Stimulated activated effector memory CD8-positive, alpha-beta T cell treated with anti-CD3 and anti-CD28 coated beads, Interleukin-12 subunit alpha, Interleukin-12 subunit beta, amount 100 ng/mL, for 72 hours (primary cell): ENCODE data around the gene CYBA.
A peak's percentile ranks its signal among the peaks of the same experiment; 100 is the strongest.

Experiments
- ATAC-seq: fragments of 150-1000 bp; cut with Tn5 transposase; 2 replicates; pipeline ENCODE4 v1.10.0; 2021
- DNase-seq, 2 donors: peaks; one replicate each; pipeline ENCODE4 v3.0.0; 2021 to 2022; ENCODE audit warnings: low spot score in 2 of 2
- H3K27ac Mint-ChIP-seq: one replicate; pipeline ENCODE4 v1.8.0; 2022; ENCODE audit warnings: mild to moderate bottlenecking, mixed read lengths
- H3K36me3 Mint-ChIP-seq: one replicate; pipeline ENCODE4 v1.8.0; 2022; ENCODE audit warnings: mild to moderate bottlenecking, mixed read lengths
- H3K4me1 Mint-ChIP-seq: one replicate; pipeline ENCODE4 v1.8.0; 2022; ENCODE audit warnings: mixed read lengths
- H3K4me3 Mint-ChIP-seq: one replicate; pipeline ENCODE4 v1.8.0; 2022; ENCODE audit warnings: mild to moderate bottlenecking, mixed read lengths
- H3K9me3 Mint-ChIP-seq: one replicate; pipeline ENCODE4 v1.8.0; 2022; ENCODE audit warnings: mixed read lengths

CYBA gene

DNA sequence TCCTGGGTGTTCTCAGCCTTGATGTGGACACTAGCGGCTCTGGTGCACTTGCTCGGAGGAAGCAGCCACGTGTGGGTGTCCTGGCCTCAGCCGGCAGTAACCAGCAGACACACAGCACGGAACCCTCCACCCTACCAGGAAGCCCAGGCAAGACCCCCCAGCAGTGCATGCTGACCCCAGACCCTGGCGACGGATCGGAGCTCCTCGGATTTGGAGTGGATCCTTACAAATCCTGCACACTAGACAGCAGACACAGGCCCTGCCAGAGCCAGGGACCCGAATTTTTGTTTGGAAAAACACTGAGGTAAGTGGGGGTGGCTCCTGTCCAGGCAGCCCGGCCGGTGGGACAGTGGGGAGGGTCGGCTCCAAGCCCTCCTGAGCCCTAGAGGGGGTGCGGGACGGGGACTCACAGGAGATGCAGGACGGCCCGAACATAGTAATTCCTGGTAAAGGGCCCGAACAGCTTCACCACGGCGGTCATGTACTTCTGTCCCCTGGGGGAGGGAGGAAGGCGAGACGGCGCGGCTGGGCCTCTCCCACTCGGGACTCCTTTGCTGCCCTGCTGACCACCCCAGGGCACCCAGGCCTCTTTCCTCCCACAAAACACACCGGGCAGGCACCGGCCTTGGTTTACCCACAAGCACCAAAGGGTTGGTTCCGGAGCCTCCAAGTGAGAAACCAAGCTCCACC, 4.4 kb downstream of the CYBA start:
- DNase-seq (no peak), ATAC-seq (no peak)
- Mint-ChIP-seq H3K36me3 (peaks cover 87% of the 10 kb centered on the region), H3K27ac (no peak overlapping the region), H3K4me3 (no peak overlapping the region), H3K9me3 (no peaks in the 10 kb centered on the region), H3K4me1 (peaks cover 39% of the 10 kb centered on the region)

DNA sequence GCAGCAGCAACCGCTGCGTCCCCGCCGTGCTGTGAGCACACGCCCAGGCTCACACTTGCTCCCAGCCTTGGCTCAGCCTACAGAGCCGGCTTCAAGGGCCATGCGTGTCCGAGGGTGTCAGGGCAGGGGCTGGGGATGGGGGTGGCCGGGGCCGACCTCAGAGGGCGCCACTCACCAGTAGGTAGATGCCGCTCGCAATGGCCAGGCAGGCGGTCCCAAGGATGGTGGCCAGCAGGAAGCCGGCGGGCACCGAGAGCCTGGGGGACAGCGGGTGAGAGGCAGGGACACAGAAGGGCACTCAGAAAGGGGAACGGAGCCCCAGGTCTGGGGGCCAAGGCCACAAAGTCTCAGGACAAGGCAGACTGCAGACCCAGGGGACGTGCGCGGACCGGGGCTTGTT, 4.9 kb downstream of the CYBA start:
- no peak overlapping the region for H3K4me3 Mint-ChIP-seq

DNA sequence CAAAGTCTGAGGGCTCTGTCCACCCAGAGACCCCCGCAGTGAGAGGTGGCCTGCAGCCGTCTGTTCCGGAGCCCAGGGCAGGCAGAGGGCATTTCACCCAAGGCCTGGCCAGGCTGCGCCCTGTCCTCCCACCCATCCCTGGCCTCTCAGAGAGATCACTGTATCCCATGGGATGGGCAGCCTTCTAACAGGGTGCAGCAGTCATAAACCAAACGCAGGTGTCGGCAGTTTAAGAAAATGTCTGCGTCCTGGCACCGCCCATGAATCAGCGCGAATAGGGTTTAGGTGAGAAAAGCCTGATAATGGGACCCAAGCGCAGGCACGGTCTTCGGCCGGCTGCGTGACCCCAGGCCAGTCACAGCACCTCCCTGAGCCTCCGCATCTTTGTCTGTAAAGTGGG, 5.4 kb downstream of the CYBA start:
- Mint-ChIP-seq H3K4me1 (peaks cover 37% of the 10 kb centered on the region), H3K9me3 (no peaks in the 10 kb centered on the region), H3K27ac (peak overlapping the region; percentile 45), H3K36me3 (peaks cover 84% of the 10 kb centered on the region), H3K4me3 (no peak overlapping the region)
- no peak for DNase-seq
- ATAC-seq: no peak

More for the DNA sequence above, 4.9 kb downstream of the CYBA start:
- Mint-ChIP-seq H3K9me3 (no peaks in the 10 kb centered on the region), H3K27ac (no peak overlapping the region), H3K36me3 (peaks cover 86% of the 10 kb centered on the region), H3K4me1 (peaks cover 35% of the 10 kb centered on the region)
- no peak for ATAC-seq
- DNase-seq: no peak

DNA sequence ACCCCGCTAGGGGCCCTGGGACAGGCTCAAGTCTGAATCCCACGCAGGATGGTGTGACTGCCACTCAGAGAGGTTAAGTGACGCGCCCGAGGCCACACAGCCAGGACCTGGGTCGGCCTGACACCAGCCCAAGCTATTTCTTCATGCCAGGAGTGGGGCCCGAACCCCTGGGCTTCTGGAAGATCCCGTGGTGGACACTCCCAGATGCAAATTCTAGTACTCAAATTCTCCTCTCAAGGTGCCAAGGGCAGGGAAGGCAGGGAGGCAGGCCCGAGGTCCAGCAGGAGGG, 7.3 kb downstream of the CYBA start:
- Mint-ChIP-seq H3K9me3 (no peaks in the 10 kb centered on the region), H3K36me3 (peaks cover 77% of the 10 kb centered on the region), H3K4me1 (peaks cover 32% of the 10 kb centered on the region), H3K4me3 (no peak overlapping the region), H3K27ac (no peak overlapping the region)
- DNase-seq (no peak), ATAC-seq (no peak)

DNA sequence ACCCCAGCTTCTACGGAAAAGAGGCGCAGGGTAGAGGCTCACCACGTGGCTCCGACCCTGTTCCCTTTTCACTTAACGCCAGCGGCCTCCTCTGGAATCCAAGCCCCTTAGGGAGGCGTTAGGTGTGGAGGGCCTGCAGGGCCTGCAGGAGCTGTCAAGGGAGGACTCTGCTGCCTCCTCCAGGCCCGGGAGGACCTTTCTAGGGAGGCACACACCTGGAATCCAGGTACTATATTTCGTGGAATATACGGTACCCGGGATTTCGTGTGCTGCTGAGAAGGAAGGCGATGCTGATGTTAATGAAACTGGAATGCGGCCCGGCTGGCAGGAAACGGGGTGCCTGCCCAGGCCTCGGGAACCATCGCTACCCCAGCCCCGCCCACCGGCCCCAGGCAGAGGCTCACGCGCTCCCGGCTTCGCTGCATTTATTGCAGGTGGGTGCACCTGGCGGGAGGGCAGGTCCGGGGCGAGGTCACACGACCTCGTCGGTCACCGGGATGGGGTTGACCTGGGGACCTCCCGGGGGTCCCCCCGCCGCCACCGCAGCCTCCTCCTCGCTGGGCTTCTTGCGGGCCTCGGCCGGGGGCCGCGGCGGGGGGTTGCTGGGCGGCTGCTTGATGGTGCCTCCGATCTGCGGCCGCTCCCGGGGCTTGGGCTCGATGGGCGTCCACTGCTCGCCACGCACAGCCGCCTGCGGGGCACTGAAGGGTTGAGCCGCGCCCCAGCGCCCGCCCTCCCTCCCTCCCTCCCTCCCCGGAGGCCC, 7.8 kb downstream of the CYBA start:
- Mint-ChIP-seq H3K4me3 (no peak overlapping the region), H3K4me1 (peaks cover 37% of the 10 kb centered on the region), H3K9me3 (no peaks in the 10 kb centered on the region), H3K36me3 (peaks cover 73% of the 10 kb centered on the region), H3K27ac (peak overlapping the region; percentile 85)
- DNase-seq (no peak), ATAC-seq (no peak)

DNA sequence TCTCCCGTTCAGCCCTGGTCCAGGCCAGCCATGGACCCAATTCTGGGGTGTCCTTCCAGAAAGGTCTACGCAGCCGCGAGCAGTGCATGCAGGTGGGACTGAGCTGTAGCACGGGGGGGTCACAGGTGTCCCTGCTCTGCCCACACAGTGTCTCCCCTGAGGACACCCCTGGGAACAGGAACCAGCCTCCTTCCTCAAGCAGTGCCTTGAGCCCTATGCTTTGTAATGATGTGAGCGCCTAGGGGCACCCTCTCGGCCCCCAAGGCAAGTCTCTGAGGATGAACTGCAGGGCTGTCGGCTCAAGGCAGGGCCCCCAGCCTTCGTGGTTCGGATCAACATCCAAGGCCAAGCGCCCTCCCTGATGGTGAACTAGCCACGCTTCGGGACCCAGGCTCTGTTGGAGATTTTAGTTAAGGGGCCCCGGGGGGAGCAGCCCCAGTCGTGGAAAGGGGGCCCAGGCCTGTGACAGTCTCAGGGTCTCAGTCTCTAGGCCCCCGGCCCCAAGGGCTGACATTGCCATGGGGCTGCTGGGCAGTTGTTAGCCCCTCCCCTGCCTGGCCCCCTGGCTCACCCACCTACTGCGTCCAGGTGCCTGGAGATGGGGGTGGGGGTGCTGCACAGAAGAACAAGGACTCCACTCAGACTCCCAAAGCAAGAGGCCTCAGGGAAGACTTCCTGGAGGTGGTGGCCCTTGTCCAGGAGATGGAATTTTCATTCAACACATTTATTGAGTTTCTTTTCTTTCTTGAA, 10.2 kb downstream of the CYBA start:
- Mint-ChIP-seq H3K4me1 (peaks cover 55% of the 10 kb centered on the region), H3K27ac (peak overlapping the region; percentile 80), H3K4me3 (peak overlapping the region; percentile 29), H3K9me3 (no peaks in the 10 kb centered on the region), H3K36me3 (peaks cover 74% of the 10 kb centered on the region)
- ATAC-seq: no peak
- no peak for DNase-seq

DNA sequence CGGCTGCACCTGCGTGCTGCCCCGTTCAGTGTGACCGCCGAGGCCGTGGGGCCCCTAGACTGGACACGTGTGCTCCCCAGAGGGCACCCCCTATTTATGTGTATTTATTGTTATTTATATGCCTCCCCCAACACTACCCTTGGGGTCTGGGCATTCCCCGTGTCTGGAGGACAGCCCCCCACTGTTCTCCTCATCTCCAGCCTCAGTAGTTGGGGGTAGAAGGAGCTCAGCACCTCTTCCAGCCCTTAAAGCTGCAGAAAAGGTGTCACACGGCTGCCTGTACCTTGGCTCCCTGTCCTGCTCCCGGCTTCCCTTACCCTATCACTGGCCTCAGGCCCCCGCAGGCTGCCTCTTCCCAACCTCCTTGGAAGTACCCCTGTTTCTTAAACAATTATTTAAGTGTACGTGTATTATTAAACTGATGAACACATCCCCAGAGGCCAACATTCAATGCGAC, 10.8 kb downstream of the CYBA start:
- Mint-ChIP-seq H3K36me3 (peaks cover 68% of the 10 kb centered on the region), H3K27ac (peak overlapping the region; percentile 80), H3K9me3 (no peaks in the 10 kb centered on the region), H3K4me3 (peak overlapping the region; percentile 29), H3K4me1 (peaks cover 57% of the 10 kb centered on the region)
- DNase-seq: no peak
- no peak for ATAC-seq

DNA sequence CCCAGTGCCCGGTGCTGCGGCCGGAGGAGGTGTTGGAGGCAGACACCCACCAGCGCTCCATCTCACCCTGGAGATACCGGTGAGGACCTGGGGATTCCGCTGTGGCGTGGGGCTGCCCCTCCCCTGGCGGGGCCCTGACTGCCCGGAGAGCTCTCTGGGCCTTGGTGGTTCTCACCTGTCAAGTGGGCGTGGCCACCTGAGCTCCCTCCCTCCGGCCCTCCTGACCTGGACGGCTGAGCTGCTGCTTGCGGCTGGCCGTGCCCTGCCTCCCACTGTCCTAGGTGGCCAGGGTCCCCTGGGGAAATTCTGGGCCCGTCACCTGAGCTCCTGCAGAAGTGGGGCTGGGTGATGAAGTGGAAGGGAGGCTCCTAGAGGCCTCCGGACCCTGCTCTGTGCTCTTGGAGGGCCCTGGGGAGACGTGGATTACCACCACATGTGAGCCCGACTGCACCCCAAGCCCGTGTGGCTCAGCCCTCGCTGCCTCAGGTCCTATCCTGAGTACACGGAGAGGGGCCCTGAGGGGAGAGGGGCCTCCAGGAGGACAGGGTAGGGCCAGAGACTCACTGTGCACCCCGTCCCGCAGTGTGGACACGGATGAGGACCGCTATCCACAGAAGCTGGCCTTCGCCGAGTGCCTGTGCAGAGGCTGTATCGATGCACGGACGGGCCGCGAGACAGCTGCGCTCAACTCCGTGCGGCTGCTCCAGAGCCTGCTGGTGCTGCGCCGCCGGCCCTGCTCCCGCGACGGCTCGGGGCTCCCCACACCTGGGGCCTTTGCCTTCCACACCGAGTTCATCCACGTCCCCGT, 11.4 kb downstream of the CYBA start:
- peak in 1 of 2 donors; percentile 57 for DNase-seq
- Mint-ChIP-seq H3K27ac (peak overlapping the region; percentile 80), H3K36me3 (peaks cover 62% of the 10 kb centered on the region), H3K9me3 (no peaks in the 10 kb centered on the region), H3K4me1 (peaks cover 52% of the 10 kb centered on the region), H3K4me3 (peak overlapping the region; percentile 29)
- peak; percentile 2 for ATAC-seq

DNA sequence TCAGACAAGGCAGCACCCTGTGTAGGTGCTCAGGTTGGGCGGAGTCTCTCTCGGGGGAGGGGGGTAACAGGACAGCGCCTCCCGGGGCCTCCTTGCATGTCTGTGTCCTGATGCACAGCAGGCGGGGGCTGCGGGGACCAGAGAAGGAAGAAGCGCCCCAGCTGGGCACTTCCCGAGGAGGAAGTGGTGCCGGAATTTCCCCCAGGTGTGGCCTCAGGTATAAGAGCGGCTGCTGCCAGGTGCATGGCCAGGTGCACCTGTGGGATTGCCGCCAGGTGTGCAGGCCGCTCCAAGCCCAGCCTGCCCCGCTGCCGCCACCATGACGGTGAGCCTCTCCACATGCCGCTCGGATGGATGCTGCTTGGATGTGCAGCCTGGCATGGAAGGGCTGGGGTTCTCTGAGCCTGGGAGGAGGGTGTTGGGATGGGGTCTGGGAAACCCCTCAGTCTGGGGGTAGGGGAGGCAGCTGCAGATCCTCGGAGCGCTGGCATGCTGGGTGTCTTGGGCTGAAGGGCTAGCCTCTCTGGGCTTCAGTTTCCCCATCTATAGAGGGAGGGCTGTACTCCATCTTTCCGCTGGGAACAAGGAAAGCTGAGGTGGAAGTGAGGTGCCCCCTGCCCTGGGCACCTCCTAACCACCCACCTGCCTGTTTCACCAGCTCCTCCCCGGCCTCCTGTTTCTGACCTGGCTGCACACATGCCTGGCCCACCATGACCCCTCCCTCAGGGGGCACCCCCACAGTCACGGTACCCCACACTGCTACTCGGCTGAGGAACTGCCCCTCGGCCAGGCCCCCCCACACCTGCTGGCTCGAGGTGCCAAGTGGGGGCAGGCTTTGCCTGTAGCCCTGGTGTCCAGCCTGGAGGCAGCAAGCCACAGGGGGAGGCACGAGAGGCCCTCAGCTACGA, 12.3 kb downstream of the CYBA start, which contains the start of gene IL17C:
IL17C (plus strand) TSS at position 250 of the 908 bp plus-strand sequence; CDS start at position 320, 70 bp downstream.
- no peak for ATAC-seq
- no peak for DNase-seq
- H3K27ac Mint-ChIP-seq: peak within 1 kb of the TSS; percentile 3
- H3K9me3 Mint-ChIP-seq: no peaks in the 10 kb centered on the region
- H3K4me3 Mint-ChIP-seq: peak within 1 kb of the TSS; percentile 1
- H3K36me3 Mint-ChIP-seq: peaks cover 63% of the 10 kb centered on the region
- peaks cover 55% of the 10 kb centered on the region for H3K4me1 Mint-ChIP-seq

DNA sequence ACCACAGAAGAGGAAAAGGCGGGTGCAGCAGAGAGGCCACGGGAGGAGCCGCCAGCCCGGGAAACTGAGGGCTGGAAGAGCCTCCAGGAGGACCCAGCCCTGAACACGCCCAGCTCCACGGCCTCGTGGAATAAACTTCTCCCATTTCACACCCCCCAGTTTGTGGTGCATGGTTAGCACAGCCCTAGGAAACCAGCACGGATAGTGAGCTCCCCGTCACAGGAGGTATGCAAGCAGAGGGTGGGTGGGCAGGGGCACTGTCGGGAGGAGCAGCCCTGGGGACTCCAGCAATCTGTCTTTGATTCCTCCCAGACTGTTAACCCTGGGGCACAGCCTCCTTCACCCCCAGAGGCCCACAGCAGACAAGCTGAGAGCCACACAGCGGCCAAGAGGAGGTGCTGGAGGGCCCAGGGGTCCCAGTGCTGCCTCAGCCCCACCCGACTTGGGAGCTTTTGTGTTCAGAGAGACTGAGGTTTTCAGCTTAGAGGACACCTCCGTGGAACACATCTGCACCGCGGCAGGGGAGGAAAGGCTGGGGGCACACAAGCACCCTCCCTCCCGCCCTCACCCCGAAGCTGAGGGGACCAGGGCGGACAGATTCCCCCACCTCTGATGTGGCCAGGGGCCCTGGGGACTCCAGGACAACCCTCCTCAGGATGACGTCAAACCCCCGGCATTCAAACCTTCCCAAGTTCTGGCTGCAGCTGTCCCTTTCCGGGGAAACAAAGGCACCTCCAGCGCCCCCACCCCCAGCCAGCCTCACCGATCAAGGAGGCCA, 14.2 kb downstream of the CYBA start:
- peaks cover 52% of the 10 kb centered on the region for H3K4me1 Mint-ChIP-seq
- peak overlapping the region; percentile 3 for H3K27ac Mint-ChIP-seq
- peaks cover 66% of the 10 kb centered on the region for H3K36me3 Mint-ChIP-seq
- H3K9me3 Mint-ChIP-seq: no peaks in the 10 kb centered on the region
- DNase-seq: no peak
- H3K4me3 Mint-ChIP-seq: peak overlapping the region; percentile 77
- no peak for ATAC-seq

DNA sequence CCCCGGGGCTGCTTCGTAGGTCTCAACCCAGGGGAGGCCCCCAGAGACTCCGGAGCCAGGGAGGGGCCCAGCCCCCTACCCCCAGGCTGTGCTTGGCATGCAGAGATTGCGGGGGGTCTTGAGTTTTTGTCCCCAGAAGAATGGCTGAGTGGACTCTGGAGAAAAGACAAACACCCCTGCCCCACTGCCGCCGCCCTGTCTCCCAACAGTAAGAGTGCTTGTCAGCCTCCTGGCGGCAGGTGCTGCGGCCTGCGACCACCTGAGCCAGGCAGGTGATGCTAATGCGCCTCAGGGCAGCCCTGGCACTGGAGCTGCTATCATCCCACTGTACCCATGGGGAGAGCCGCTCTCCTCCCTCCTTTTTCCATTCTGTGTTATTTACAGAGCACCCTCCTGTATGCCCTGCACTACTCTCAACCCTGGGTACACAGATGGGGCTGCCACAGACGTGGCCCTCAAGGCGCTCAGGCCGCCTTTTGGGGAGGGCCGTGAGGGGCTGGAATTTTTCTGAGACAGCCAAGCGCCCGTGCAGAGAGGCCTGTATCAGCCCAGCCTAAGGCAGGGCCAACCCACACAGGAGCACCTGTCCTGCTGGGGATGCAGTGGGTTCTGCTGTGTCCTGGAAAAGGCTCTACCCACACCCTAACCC, 15.1 kb downstream of the CYBA start:
- DNase-seq (no peak), ATAC-seq (no peak)
- Mint-ChIP-seq H3K36me3 (peaks cover 69% of the 10 kb centered on the region), H3K4me3 (peak overlapping the region; percentile 77), H3K4me1 (peaks cover 51% of the 10 kb centered on the region), H3K9me3 (no peaks in the 10 kb centered on the region), H3K27ac (peak overlapping the region; percentile 65)

DNA sequence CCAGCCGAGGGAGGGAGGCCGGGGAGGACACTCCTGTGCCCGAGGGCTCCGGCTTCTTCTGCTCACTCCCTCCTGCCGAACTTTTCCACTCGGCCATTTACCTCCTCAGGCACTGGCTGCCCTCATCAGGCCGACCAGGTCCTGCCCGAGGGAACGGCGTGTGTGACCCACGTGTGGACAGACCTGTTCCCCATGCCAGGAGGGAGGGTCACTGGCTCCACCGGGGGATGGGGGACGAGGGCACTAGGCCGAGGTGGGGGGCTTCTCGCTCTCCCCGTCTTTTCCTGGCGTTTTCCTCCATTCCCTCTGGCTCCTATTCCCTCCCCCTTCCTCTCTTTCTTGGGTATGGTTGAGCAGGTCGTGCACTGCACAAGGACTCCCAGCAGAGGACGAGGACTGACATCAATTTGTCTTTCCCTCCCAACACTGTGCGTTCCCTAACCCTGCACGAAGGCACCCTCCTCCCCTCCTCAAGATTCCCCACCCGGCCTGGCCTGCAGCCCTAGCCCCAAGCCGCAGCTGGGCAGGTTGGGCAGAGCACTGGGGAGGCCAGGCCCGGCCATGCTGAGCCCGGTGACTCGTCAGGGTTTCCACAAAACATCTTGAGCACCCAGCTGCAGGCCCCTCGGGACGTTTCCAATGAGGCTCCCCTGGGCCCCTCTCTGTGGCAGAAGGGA, 15.7 kb downstream of the CYBA start:
- Mint-ChIP-seq H3K36me3 (peaks cover 68% of the 10 kb centered on the region), H3K9me3 (no peaks in the 10 kb centered on the region), H3K4me3 (peak overlapping the region; percentile 77), H3K4me1 (peaks cover 45% of the 10 kb centered on the region), H3K27ac (peak overlapping the region; percentile 81)
- DNase-seq (no peak), ATAC-seq (no peak)
